ENCODE results near the gene MRPL55.

Gene MRPL55

GRCh38 chr1:228098323-228098931 is 10.7 kb downstream of the MRPL55 start:
- Histone ChIP-seq H2BK5ac (ENCODE audit: low read length) (no peak overlapping the region), H3K9me3 (replicated peaks in 1 of 2; ENCODE audit: control insufficient read depth in 2 of 2, insufficient read depth in 1 of 2, low read depth in 1 of 2, low read length in 2 of 2) (peaks cover 12 to 23% of the 10 kb centered on the region in 2 donors), H3K4me1 (ENCODE audit: control insufficient read depth in 2 of 2, insufficient read depth in 1 of 2, low read depth in 1 of 2, low read length in 2 of 2) (no peaks in the 10 kb centered on the region), H3K36me3 (replicated peaks in 1 of 2; ENCODE audit: control insufficient read depth in 2 of 2, insufficient read depth in 2 of 2, low read length in 2 of 2) (peaks cover 43 to 74% of the 10 kb centered on the region in 2 donors), H2BK15ac (ENCODE audit: low read length) (no peak overlapping the region), H3K4me3 (ENCODE audit: low read length in 2 of 2) (no peak overlapping the region), H3K79me1 (ENCODE audit: low read depth, low read length) (peaks cover 40% of the 10 kb centered on the region), H3K4me2 (ENCODE audit: insufficient read depth, low read length, poor library complexity, severe bottlenecking) (no peak overlapping the region), H4K8ac (ENCODE audit: low read depth, low read length) (peak overlapping the region; percentile 92), H2BK12ac (ENCODE audit: low read length) (no peak overlapping the region), H3K18ac (ENCODE audit: low read length) (no peak overlapping the region), H3K27me3 (ENCODE audit: control insufficient read depth in 3 of 3, insufficient read depth in 3 of 3, low read depth in 1 of 3, low read length in 3 of 3) (no peaks in the 10 kb centered on the region), H3K23ac (ENCODE audit: low read depth, low read length, poor library complexity) (peak overlapping the region; percentile 80), H2BK120ac (ENCODE audit: low read depth, low read length) (no peak overlapping the region), H2AFZ (ENCODE audit: low read length) (no peak overlapping the region), H3K4ac (ENCODE audit: low read length) (no peak overlapping the region), H3K9ac (ENCODE audit: low read depth, low read length, poor library complexity) (peak overlapping the region; percentile 77), H2AK5ac (ENCODE audit: low read depth, low read length) (no peak overlapping the region), H4K91ac (ENCODE audit: low read depth, low read length, poor library complexity) (no peak overlapping the region), H3K27ac (replicated peaks; ENCODE audit: low read length) (no peak overlapping the region), H3K14ac (ENCODE audit: low read length) (no peak overlapping the region)
- WGBS, 2 donors (ENCODE audit: extremely low coverage in 2 of 2, insufficient read length in 2 of 2, insufficient replicate concordance in 1 of 2), result no CpG with 5 or more reads among the region's 28 CpGs
- no peak for DNase-seq (ENCODE audit: low spot score)

GRCh38 chr1:228097333-228098081 is 11.6 kb downstream of the MRPL55 start:
- no peak overlapping the region for H3K4me3 ChIP-seq (ENCODE audit: low read length in 2 of 2)
- no peak overlapping the region for H3K4ac ChIP-seq (ENCODE audit: low read length)
- no peak overlapping the region for H2BK5ac ChIP-seq (ENCODE audit: low read length)
- peaks cover 46 to 83% of the 10 kb centered on the region in 2 donors for H3K36me3 ChIP-seq (replicated peaks in 1 of 2; ENCODE audit: control insufficient read depth in 2 of 2, insufficient read depth in 2 of 2, low read length in 2 of 2)
- H2BK120ac ChIP-seq (ENCODE audit: low read depth, low read length), result no peak overlapping the region
- H3K27ac ChIP-seq (replicated peaks; ENCODE audit: low read length), result no peak overlapping the region
- peak overlapping the region; percentile 52 for H3K23ac ChIP-seq (ENCODE audit: low read depth, low read length, poor library complexity)
- H3K9ac ChIP-seq (ENCODE audit: low read depth, low read length, poor library complexity), result no peak overlapping the region
- H3K18ac ChIP-seq (ENCODE audit: low read length), result no peak overlapping the region
- H2BK15ac ChIP-seq (ENCODE audit: low read length), result no peak overlapping the region
- no peak overlapping the region for H3K14ac ChIP-seq (ENCODE audit: low read length)
- H3K9me3 ChIP-seq (replicated peaks in 1 of 2; ENCODE audit: control insufficient read depth in 2 of 2, insufficient read depth in 1 of 2, low read depth in 1 of 2, low read length in 2 of 2), result peaks cover 16 to 32% of the 10 kb centered on the region in 2 donors
- H3K79me1 ChIP-seq (ENCODE audit: low read depth, low read length), result peaks cover 40% of the 10 kb centered on the region
- no CpG with 5 or more reads among the region's 34 CpGs for WGBS, 2 donors (ENCODE audit: extremely low coverage in 2 of 2, insufficient read length in 2 of 2, insufficient replicate concordance in 1 of 2)
- H2BK12ac ChIP-seq (ENCODE audit: low read length), result no peak overlapping the region
- DNase-seq (ENCODE audit: low spot score), result no peak
- no peaks in the 10 kb centered on the region for H3K27me3 ChIP-seq (ENCODE audit: control insufficient read depth in 3 of 3, insufficient read depth in 3 of 3, low read depth in 1 of 3, low read length in 3 of 3)
- H2AFZ ChIP-seq (ENCODE audit: low read length), result no peak overlapping the region
- no peak overlapping the region for H4K91ac ChIP-seq (ENCODE audit: low read depth, low read length, poor library complexity)
- H2AK5ac ChIP-seq (ENCODE audit: low read depth, low read length), result no peak overlapping the region
- H3K4me1 ChIP-seq (ENCODE audit: control insufficient read depth in 2 of 2, insufficient read depth in 1 of 2, low read depth in 1 of 2, low read length in 2 of 2), result no peaks in the 10 kb centered on the region
- no peak overlapping the region for H3K4me2 ChIP-seq (ENCODE audit: insufficient read depth, low read length, poor library complexity, severe bottlenecking)
- H4K8ac ChIP-seq (ENCODE audit: low read depth, low read length), result no peak overlapping the region

- Histone ChIP-seq H3K4me3 (ENCODE audit: low read length in 2 of 2) (no peak overlapping the region), H2AFZ (ENCODE audit: low read length) (no peak overlapping the region), H3K23ac (ENCODE audit: low read depth, low read length, poor library complexity) (peak overlapping the region; percentile 52), H4K91ac (ENCODE audit: low read depth, low read length, poor library complexity) (no peak overlapping the region), H3K9ac (ENCODE audit: low read depth, low read length, poor library complexity) (no peak overlapping the region), H3K79me1 (ENCODE audit: low read depth, low read length) (peaks cover 34% of the 10 kb centered on the region), H3K27me3 (ENCODE audit: control insufficient read depth in 3 of 3, insufficient read depth in 3 of 3, low read depth in 1 of 3, low read length in 3 of 3) (no peaks in the 10 kb centered on the region), H3K4me1 (ENCODE audit: control insufficient read depth in 2 of 2, insufficient read depth in 1 of 2, low read depth in 1 of 2, low read length in 2 of 2) (no peaks in the 10 kb centered on the region), H3K18ac (ENCODE audit: low read length) (no peak overlapping the region), H4K8ac (ENCODE audit: low read depth, low read length) (no peak overlapping the region), H2BK120ac (ENCODE audit: low read depth, low read length) (no peak overlapping the region), H3K36me3 (replicated peaks in 1 of 2; ENCODE audit: control insufficient read depth in 2 of 2, insufficient read depth in 2 of 2, low read length in 2 of 2) (peaks cover 49 to 91% of the 10 kb centered on the region in 2 donors), H2BK15ac (ENCODE audit: low read length) (no peak overlapping the region), H3K9me3 (replicated peaks in 1 of 2; ENCODE audit: control insufficient read depth in 2 of 2, insufficient read depth in 1 of 2, low read depth in 1 of 2, low read length in 2 of 2) (peaks cover 16 to 37% of the 10 kb centered on the region in 2 donors), H2AK5ac (ENCODE audit: low read depth, low read length) (no peak overlapping the region), H3K4ac (ENCODE audit: low read length) (no peak overlapping the region), H3K14ac (ENCODE audit: low read length) (no peak overlapping the region), H3K27ac (replicated peaks; ENCODE audit: low read length) (no peak overlapping the region), H2BK12ac (ENCODE audit: low read length) (no peak overlapping the region), H2BK5ac (ENCODE audit: low read length) (no peak overlapping the region), H3K4me2 (ENCODE audit: insufficient read depth, low read length, poor library complexity, severe bottlenecking) (no peak overlapping the region)
- DNase-seq (ENCODE audit: low spot score), result no peak
- WGBS, 2 donors (ENCODE audit: extremely low coverage in 2 of 2, insufficient read length in 2 of 2, insufficient replicate concordance in 1 of 2), result no CpG with 5 or more reads among the region's 13 CpGs
Measured at GRCh38 chr1:228096416-228097332, 12.4 kb downstream of the MRPL55 start.
